ENCODE results near the gene CR1L.
"Not testable (repeated sequence)": the region's sequence is repeated elsewhere in the genome, so short reads cannot be mapped to it uniquely, and the experiment has no call there.

CR1L gene

GRCh38 chr1:207747627-207748492 lies 102.9 kb downstream of the CR1L start:
- no peak for DNase-seq

DNA sequence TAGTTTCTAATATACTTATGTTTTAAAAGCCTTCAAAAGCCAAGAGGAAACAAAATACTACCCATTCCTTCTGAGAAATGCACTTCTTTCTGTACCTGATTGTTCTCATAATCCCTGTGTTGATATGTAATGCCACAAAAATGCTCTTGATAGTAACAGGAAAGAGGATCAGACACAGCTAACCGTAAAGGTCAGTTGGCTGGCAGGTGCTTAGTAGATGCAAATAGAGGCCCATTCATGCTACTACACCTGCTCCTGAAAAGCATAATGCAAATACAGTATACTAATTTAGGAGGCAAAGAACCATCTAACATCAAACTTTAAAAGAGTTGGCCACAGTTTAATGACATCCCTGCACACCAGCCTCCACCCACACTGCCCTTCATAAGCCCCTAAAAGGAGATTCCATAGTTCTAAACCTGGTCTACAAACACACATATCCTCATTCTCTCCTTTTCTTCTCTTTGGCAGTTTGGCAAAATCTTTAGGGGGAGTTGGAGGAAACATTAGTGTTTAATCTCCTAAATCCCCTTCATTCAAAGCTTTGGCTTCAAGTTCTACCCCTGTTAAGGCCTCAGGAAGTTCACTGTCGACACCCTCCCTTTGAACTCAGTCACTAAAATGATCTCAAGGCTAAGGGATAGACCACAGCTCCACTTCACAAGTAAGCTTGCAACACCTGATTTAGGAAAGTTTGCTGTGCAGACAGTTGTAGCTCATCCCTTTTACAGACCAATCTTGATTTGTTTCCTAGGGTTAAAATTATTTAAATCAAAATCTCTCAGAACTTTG lies 104.0 kb downstream of the CR1L start:
- DNase-seq: no peak

- no peak for DNase-seq
These were observed 105.8 kb downstream of the CR1L start for GRCh38 chr1:207750631-207751305.

DNA sequence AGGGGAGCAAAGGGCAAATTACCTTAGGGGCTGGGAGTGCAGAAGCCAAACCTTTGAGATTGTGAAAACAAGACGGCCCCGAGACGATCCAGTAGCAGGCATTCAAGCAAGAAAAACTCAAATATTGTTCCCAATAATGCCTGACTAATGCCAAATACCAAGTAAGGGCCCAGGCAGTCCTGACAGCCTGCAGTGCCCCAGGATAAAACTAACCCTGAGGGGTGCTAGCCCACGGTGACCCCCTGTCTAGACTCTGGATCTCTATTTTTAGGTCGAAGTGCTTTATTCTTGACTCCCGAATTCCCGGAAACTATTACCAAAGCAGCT lies 106.5 kb downstream of the CR1L start:
- DNase-seq: not testable (repeated sequence)

- DNase-seq: peak; percentile 90
These were observed 107.0 kb downstream of the CR1L start, which contains the start of gene CD46 for GRCh38 chr1:207751790-207752455. Gene CD46, plus strand, starts transcription at chr1:207752054. Its CDS starts 159 bp downstream, at chr1:207752213.

DNA sequence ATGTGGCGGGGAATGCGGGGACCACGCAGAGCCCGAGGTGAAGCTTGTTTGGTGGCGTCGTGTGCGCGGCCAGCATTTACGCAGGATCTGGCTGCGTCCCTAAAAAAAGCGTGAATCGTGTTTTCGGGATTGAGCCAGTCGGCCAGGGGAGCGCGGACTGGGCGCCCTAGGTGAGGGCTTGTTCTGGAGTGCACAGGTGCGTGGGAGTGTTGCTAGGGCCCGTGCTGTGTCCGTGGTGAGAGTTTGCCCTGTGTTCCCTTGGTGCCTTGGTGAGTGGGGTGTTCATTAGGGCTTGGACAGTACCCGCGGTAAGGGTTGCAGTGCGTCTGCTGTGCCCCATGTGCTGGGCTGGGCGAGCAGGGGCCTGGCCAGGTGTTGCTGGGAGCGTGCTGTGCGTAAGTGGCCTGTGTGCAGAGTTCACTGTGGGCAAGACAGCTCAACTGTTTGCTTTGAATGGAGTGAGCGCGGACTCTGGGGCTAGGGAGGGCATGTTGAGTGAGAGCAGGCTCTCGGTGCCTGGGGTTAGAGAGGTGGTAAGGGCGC lies 107.6 kb downstream of the CR1L start:
- peak; percentile 6 for DNase-seq

DNA sequence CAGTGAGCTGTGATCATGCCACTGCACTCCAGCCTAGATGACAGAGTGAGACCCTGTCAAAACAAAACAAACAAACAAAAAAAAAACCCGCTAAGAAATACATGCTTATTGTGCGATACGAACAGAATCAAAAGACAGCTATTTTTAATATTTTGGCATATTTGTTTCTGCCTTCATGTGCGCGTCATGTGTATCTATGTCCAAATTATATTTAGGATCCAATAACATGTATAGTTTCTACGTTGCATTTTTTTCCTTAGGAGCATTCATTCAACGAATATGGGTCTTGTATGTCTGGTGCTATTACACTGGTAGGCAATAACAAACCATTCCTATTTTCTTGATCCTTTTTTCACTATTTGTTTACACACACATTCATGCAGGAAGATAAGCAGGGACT lies 108.7 kb downstream of the CR1L start:
- DNase-seq: no peak

DNA sequence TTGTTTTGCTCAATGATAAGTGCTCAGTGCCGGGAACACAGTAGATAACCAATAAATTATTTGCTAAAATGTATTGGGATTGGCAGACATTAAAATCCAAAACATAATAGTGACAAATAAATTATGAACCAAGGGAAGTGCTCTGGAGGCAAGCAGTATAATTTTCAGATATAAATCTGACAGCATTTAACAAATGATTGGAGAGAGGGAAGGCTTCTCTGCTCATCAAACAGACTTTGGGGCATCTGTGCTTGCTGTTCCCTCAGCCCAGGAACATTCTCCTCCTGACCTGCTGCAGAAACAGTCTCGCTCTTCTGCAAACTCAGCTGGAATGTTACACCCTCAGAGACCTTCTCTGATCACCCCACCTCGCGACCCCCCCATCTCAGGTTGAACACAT lies 109.1 kb downstream of the CR1L start:
- no peak for DNase-seq

GRCh38 chr1:207754974-207755700 lies 110.2 kb downstream of the CR1L start:
- no peak for DNase-seq

DNA sequence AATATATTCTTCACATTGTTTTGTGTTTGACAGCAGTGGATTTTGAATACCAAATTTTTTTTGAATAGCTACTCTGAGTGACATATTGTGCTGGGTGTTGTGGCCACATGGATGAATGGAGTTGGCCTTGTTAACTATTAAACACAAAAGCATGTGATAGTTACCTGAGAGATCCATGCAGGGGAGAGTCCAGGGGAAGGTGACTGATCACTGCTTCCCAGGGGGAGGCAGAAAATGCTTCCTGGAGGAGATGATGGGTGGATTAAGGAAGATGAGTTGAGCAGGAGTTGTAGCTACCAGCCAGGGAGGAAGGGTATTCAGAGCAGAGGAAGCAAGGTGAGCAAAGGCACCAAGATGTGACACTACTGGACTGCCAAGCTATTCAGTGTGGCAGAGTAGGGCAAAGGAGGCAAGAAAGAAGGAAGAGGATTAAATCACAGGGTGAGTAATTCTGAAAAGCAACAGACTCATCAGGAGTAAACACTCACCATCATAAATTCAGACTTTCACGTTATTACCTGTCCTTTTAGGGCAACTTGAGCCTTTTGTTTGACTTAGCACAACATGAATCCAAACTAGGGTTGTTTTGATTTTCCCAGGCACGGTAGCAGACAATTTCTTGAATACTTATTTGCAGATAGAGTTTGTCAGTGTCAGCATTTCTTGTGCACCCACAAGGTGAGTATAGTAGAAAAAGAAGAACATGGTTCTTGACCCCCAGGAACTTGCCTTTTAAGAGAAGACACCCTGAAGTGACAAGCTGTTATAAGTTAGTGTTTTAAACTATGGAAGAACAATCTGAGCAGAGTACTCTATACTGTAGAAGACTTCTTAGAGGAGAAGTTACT lies 111.1 kb downstream of the CR1L start:
- DNase-seq: no peak

- no peak for DNase-seq
These were observed 117.7 kb downstream of the CR1L start for GRCh38 chr1:207762622-207763021.

DNA sequence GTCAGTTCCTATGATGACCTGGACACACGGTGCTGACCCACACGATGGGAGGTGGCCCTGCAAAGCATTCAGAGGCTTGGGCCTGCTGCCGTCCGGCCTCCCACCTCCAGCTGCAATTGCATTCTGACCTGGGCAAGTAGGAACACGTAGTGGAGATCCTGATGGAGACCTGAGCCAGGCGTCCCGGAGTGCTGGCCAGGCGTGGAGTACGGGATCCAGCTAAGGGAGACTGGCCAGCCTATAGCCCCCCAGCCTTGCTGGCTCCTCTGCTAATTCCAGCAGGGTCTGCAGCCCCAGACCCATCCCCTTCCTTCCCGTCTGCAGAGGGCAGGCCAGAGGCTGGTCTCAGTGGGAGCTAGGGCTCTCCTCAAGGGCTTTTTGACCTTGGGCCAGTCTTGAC lies 118.2 kb downstream of the CR1L start:
- DNase-seq: no peak

- DNase-seq: no peak
These were observed 119.0 kb downstream of the CR1L start for GRCh38 chr1:207763972-207764371.

- DNase-seq: no peak
These were observed 121.6 kb downstream of the CR1L start for GRCh38 chr1:207766569-207766968.

DNA sequence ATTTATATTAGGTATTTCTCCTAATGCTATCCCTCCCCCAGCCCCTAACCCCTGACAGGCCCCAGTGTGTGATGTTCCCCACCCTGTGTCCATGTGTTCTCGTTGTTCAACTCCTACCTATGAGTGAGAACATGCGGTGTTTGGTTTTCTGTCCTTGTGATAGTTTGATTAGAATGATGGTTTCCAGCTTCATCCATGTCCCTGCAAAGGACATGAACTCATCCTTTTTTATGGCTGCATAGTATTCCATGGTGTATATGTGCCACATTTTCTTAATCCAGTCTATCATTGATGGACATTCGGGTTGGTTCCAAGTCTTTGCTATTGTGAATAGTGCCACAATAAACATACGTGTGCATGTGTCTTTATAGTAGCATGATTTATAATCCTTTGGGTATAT lies 125.6 kb downstream of the CR1L start:
- not testable (repeated sequence) for DNase-seq

Data from fibroblast of skin of right biceps (primary cell).